Trophoblast cell (in vitro differentiated cells and primary cell): ENCODE data around the gene CLCA2.
A peak's percentile ranks its signal among the peaks of the same experiment; 100 is the strongest.

Experiments used
- DNase-seq, 2 donors: peaks; one replicate each; pipeline ENCODE4 v3.0.0-alpha.2; 2016
- H2AFZ ChIP-seq: 2 replicates; pipeline ENCODE4 v1.6.1; 2013; ENCODE audit warnings: low read length, moderate library complexity, mild to moderate bottlenecking; ENCODE audit not compliant: insufficient read depth, poor library complexity
- H2AK5ac ChIP-seq: 2 replicates; pipeline ENCODE4 v1.6.1; 2013; ENCODE audit warnings: mild to moderate bottlenecking, low read length
- H2BK120ac ChIP-seq: 2 replicates; pipeline ENCODE4 v1.6.1; 2013; ENCODE audit warnings: low read length, mild to moderate bottlenecking, moderate library complexity; ENCODE audit not compliant: insufficient read depth, poor library complexity
- H2BK12ac ChIP-seq: 2 replicates; pipeline ENCODE4 v1.6.1; 2013; ENCODE audit warnings: mild to moderate bottlenecking, low read length, moderate library complexity
- H2BK5ac ChIP-seq: 2 replicates; pipeline ENCODE4 v1.6.1; 2013; ENCODE audit warnings: low read length, low read depth, moderate library complexity, mild to moderate bottlenecking; ENCODE audit not compliant: poor library complexity
- H3K14ac ChIP-seq: 2 replicates; pipeline ENCODE4 v1.6.1; 2013; ENCODE audit warnings: mild to moderate bottlenecking, low read length
- H3K18ac ChIP-seq: 2 replicates; pipeline ENCODE4 v1.6.1; 2013; ENCODE audit warnings: mild to moderate bottlenecking, low read length
- H3K23ac ChIP-seq: 2 replicates; pipeline ENCODE4 v1.6.1; 2013; ENCODE audit warnings: low read length
- H3K27ac ChIP-seq: 2 replicates; pipeline ENCODE4 v1.5.1; 2013; ENCODE audit warnings: low read depth, mild to moderate bottlenecking, inconsistent platforms, low read length, moderate library complexity
- H3K27me3 ChIP-seq: 2 replicates; pipeline ENCODE4 v1.6.1; 2013; ENCODE audit warnings: inconsistent platforms, mild to moderate bottlenecking, low read length, moderate library complexity; ENCODE audit not compliant: insufficient read depth
- H3K36me3 ChIP-seq, 2 experiments: 1 replicate in 1 of 2; 2 replicates in 1 of 2; pipeline ENCODE4 v1.6.1; 2013; ENCODE audit warnings: low read length in 2 of 2, mild to moderate bottlenecking in 2 of 2, moderate library complexity in 1 of 2; ENCODE audit not compliant: insufficient read depth in 2 of 2, control insufficient read depth in 1 of 2
- H3K4ac ChIP-seq: 2 replicates; pipeline ENCODE4 v1.6.1; 2013; ENCODE audit warnings: low read depth, mild to moderate bottlenecking, low read length, moderate library complexity
- H3K4me1 ChIP-seq, 2 experiments: 1 replicate in 1 of 2; 2 replicates in 1 of 2; pipeline ENCODE4 v1.6.1; 2013; ENCODE audit warnings: low read length in 2 of 2, mild to moderate bottlenecking in 2 of 2, moderate library complexity in 1 of 2; ENCODE audit not compliant: insufficient read depth in 2 of 2, control insufficient read depth in 1 of 2
- H3K4me2 ChIP-seq: 2 replicates; pipeline ENCODE4 v1.6.1; 2013; ENCODE audit warnings: inconsistent platforms, mild to moderate bottlenecking, low read length, moderate library complexity
- H3K4me3 ChIP-seq: 2 replicates; pipeline ENCODE4 v1.5.1; 2013; ENCODE audit warnings: mild to moderate bottlenecking, low read depth, low read length, inconsistent platforms
- H3K79me1 ChIP-seq: one replicate; pipeline ENCODE4 v1.6.1; 2013; ENCODE audit warnings: low read length
- H3K79me2 ChIP-seq: 2 replicates; pipeline ENCODE4 v1.6.1; 2013; ENCODE audit warnings: low read length, mild to moderate bottlenecking; ENCODE audit not compliant: control insufficient read depth, insufficient read depth, poor library complexity
- H3K9ac ChIP-seq: 2 replicates; pipeline ENCODE4 v1.6.1; 2013; ENCODE audit warnings: mild to moderate bottlenecking, low read length
- H3K9me3 ChIP-seq: 2 replicates; pipeline ENCODE4 v1.6.1; 2013; ENCODE audit warnings: low read depth, mild to moderate bottlenecking, control low read depth, inconsistent platforms, low read length; ENCODE audit not compliant: insufficient read depth
- H4K12ac ChIP-seq: 2 replicates; pipeline ENCODE4 v1.6.1; 2013; ENCODE audit warnings: low read depth, mild to moderate bottlenecking, low read length, moderate library complexity
- H4K8ac ChIP-seq: 2 replicates; pipeline ENCODE4 v1.6.1; 2013; ENCODE audit warnings: low read depth, mild to moderate bottlenecking, low read length, moderate library complexity
- H4K91ac ChIP-seq: one replicate; pipeline ENCODE4 v1.6.1; 2013; ENCODE audit warnings: low read depth, mild to moderate bottlenecking, low read length, moderate library complexity
- WGBS: extraction: QIAGEN DNeasy Blood & Tissue Kit; methylation state at CpG from one replicate; pipeline ENCODE4 v1.1.7; 2013; ENCODE audit warnings: missing lambda C conversion rate; ENCODE audit not compliant: insufficient read length, insufficient coverage; ENCODE audit errors: extremely low coverage; 5-methylcytosine and 5-hydroxymethylcytosine counted together

The CLCA2 gene

DNA sequence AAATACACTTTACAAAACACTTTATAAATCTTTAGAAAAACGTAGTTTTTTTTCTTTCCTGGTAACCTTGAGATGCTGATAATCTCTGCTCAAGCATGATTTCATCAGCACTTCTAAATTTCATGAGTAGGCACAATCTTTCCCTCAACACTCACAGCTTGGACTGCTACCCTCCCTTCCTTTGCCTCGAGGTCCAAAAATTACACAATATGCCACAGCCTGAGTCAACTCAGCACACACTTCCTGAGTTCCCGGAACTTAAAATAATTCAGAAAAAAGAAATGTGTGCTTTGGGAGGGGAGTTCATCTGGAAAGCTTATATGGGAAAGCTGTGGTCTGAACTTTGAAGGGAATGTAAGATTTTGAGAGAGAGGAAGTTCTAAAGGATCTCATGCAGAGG lies 5.9 kb downstream of the CLCA2 start:
- Histone ChIP-seq H3K4ac (no peak overlapping the region), H2AK5ac (no peak overlapping the region), H2AFZ (peak overlapping the region; percentile 78), H2BK12ac (no peak overlapping the region), H4K12ac (no peak overlapping the region), H2BK5ac (no peak overlapping the region), H3K79me2 (no peaks in the 10 kb centered on the region), H3K36me3 (no peaks in the 10 kb centered on the region), H3K18ac (no peak overlapping the region), H3K27ac (peak overlapping the region; percentile 76), H3K4me2 (no peak overlapping the region), H4K91ac (no peak overlapping the region), H3K9me3 (no peaks in the 10 kb centered on the region), H3K14ac (no peak overlapping the region), H3K4me1 (no peaks in the 10 kb centered on the region), H3K4me3 (no peak overlapping the region), H3K9ac (no peak overlapping the region), H3K23ac (no peak overlapping the region), H3K79me1 (peaks cover 2% of the 10 kb centered on the region), H3K27me3 (no peaks in the 10 kb centered on the region), H2BK120ac (no peak overlapping the region), H4K8ac (no peak overlapping the region)
- DNase-seq = peak; percentile 83 to 93
- no CpG with 5 or more reads among the region's 3 CpGs for WGBS

DNA sequence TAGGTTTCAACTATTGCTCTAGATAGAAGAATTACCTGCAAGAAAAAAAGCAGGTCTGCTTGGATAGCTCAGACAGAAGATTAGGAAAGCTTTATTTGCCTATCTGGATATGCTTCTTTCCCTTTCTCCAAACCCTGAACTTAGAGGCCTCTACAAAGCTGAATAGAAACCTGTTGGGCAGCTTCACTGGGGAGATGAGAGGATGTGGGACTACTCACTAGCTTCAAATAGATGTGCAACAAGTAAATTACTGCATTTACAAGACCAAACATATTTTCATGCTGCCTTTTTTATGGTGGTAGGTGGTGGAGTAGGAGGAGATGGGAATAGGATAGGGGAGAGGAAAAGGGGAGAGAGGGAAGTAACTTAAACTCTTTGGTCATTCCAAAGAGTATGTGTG lies 6.4 kb downstream of the CLCA2 start:
- no peak overlapping the region for H2AK5ac ChIP-seq
- H3K4me2 ChIP-seq = no peak overlapping the region
- H4K8ac ChIP-seq = no peak overlapping the region
- H3K27me3 ChIP-seq = no peaks in the 10 kb centered on the region
- no peak overlapping the region for H3K4me3 ChIP-seq
- H4K12ac ChIP-seq = no peak overlapping the region
- no peak overlapping the region for H3K23ac ChIP-seq
- H3K27ac ChIP-seq = peak overlapping the region; percentile 76
- no peak overlapping the region for H3K4ac ChIP-seq
- H3K4me1 ChIP-seq = no peaks in the 10 kb centered on the region
- DNase-seq = peak; percentile 72 to 80
- peaks cover 2% of the 10 kb centered on the region for H3K79me1 ChIP-seq
- H2BK120ac ChIP-seq = no peak overlapping the region
- no peak overlapping the region for H3K14ac ChIP-seq
- H4K91ac ChIP-seq = no peak overlapping the region
- no peak overlapping the region for H3K9ac ChIP-seq
- H3K36me3 ChIP-seq = no peaks in the 10 kb centered on the region
- H3K9me3 ChIP-seq = no peaks in the 10 kb centered on the region
- H2AFZ ChIP-seq = no peak overlapping the region
- H3K79me2 ChIP-seq = no peaks in the 10 kb centered on the region
- H3K18ac ChIP-seq = no peak overlapping the region
- H2BK5ac ChIP-seq = no peak overlapping the region
- H2BK12ac ChIP-seq = no peak overlapping the region

DNA sequence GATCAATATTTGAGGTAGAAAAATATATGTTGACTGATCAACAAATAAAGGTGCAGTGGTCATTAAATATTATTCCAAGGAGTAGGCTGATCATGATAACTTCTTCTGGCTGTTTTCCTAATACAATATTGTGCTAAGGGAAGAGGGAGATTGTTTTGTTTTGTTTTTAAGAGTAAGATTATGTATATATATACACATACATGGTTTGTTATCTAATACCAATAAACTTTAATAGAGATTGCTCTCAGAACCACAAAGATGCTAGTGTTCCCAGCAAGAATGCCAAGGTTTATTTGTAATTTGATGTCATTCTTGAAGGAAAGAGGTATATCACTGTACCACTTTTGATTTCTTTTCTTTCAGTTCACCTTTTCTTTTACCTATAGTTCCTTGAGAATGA lies 10.1 kb downstream of the CLCA2 start:
- Histone ChIP-seq H3K4me2 (no peak overlapping the region), H4K91ac (no peak overlapping the region), H3K4ac (no peak overlapping the region), H3K14ac (no peak overlapping the region), H2BK5ac (no peak overlapping the region), H2AK5ac (no peak overlapping the region), H3K79me2 (no peaks in the 10 kb centered on the region), H3K4me1 (no peaks in the 10 kb centered on the region), H3K9ac (no peak overlapping the region), H3K4me3 (no peak overlapping the region), H4K12ac (no peak overlapping the region), H2BK120ac (no peak overlapping the region), H2BK12ac (no peak overlapping the region), H4K8ac (no peak overlapping the region), H3K9me3 (no peaks in the 10 kb centered on the region), H3K36me3 (no peaks in the 10 kb centered on the region), H3K18ac (no peak overlapping the region), H3K27me3 (no peaks in the 10 kb centered on the region), H3K23ac (no peak overlapping the region), H3K79me1 (peaks cover 2% of the 10 kb centered on the region), H3K27ac (no peak overlapping the region), H2AFZ (no peak overlapping the region)
- DNase-seq = no peak

DNA sequence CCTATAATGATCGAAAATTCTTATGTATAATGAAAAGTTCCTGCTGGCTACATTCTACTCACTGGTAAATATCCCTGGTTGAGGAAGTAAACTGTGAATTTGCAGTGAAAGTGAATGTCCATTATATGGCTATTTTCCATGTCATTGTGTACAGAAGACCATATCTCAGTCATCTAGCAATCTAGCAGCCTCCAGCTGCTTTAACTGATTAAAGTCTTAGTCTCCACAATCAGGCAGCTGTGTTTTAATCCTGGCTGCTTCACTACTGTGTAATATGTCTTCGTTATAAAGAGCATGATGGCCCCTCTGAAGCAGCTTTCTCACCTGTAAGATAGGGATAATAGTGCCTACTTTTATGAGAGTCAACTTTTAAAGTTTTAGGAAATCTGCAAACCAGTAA lies 11.4 kb downstream of the CLCA2 start:
- Histone ChIP-seq H3K9ac (no peak overlapping the region), H3K14ac (no peak overlapping the region), H3K36me3 (no peaks in the 10 kb centered on the region), H4K8ac (no peak overlapping the region), H3K79me1 (no peaks in the 10 kb centered on the region), H2BK12ac (no peak overlapping the region), H3K4ac (no peak overlapping the region), H3K79me2 (no peaks in the 10 kb centered on the region), H3K18ac (no peak overlapping the region), H2AK5ac (no peak overlapping the region), H3K23ac (no peak overlapping the region), H3K27ac (no peak overlapping the region), H3K9me3 (no peaks in the 10 kb centered on the region), H3K4me2 (no peak overlapping the region), H4K12ac (no peak overlapping the region), H2BK120ac (no peak overlapping the region), H3K4me3 (no peak overlapping the region), H3K4me1 (no peaks in the 10 kb centered on the region), H3K27me3 (no peaks in the 10 kb centered on the region), H2BK5ac (no peak overlapping the region), H4K91ac (no peak overlapping the region), H2AFZ (no peak overlapping the region)
- WGBS = no CpG with 5 or more reads among the region's 2 CpGs
- no peak for DNase-seq

DNA sequence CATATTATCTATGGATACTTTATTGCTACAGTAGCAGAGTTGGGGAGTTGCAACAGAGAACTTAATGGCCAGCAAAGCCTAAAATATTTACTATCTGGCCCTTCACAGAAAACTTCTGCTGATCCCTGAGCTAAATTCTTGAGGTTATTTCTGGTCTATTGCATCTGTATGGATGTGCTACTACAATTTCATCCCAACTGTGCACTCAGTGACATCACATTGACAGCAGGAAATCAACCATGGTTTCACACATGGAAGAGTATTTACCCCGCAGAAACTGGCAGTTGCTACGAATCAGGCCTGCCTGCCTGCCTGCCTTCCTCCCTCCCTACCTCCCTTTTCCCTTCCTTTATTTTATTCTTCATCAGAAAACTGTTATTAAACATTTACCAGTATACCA lies 12.1 kb downstream of the CLCA2 start:
- no peak overlapping the region for H4K91ac ChIP-seq
- no peak overlapping the region for H3K4me2 ChIP-seq
- no peak overlapping the region for H2BK12ac ChIP-seq
- H3K4ac ChIP-seq = no peak overlapping the region
- H3K4me1 ChIP-seq = no peaks in the 10 kb centered on the region
- H3K79me1 ChIP-seq = no peaks in the 10 kb centered on the region
- H3K9ac ChIP-seq = no peak overlapping the region
- no peaks in the 10 kb centered on the region for H3K79me2 ChIP-seq
- H3K18ac ChIP-seq = no peak overlapping the region
- no peak overlapping the region for H4K12ac ChIP-seq
- no peak overlapping the region for H3K23ac ChIP-seq
- no peak for DNase-seq
- H3K14ac ChIP-seq = no peak overlapping the region
- H2BK5ac ChIP-seq = no peak overlapping the region
- WGBS = no CpG with 5 or more reads among the region's 2 CpGs
- no peak overlapping the region for H2BK120ac ChIP-seq
- H2AK5ac ChIP-seq = no peak overlapping the region
- H3K36me3 ChIP-seq = no peaks in the 10 kb centered on the region
- H4K8ac ChIP-seq = no peak overlapping the region
- H2AFZ ChIP-seq = no peak overlapping the region
- H3K4me3 ChIP-seq = no peak overlapping the region
- no peaks in the 10 kb centered on the region for H3K27me3 ChIP-seq
- H3K9me3 ChIP-seq = no peaks in the 10 kb centered on the region
- H3K27ac ChIP-seq = no peak overlapping the region
